GM18907 (cell line): Measurements from ENCODE around the gene THOC6.
A peak's percentile ranks its signal among the peaks of the same experiment; 100 is the strongest.

Source experiments
- ATAC-seq: cut with Tn5 transposase; IDR thresholded peaks from one replicate; pipeline ENCODE4 v1.9.1; 2021; ENCODE audit warnings: mild to moderate bottlenecking, moderate library complexity; ENCODE audit not compliant: unreplicated experiment

The THOC6 gene

GRCh38 chr16:3023669-3024478, at the start of gene THOC6, which contains the start of gene HCFC1R1:
Gene THOC6 (plus strand): TSS chr16:3024035. CDS start chr16:3024327, 292 bp downstream.
Gene HCFC1R1 (minus strand): TSS chr16:3023942. CDS start chr16:3023941, 1 bp downstream.
- ATAC-seq, result peak; percentile 78

GRCh38 chr16:2974319-2975056, 49.3 kb upstream of the THOC6 start:
- no peak for ATAC-seq

GRCh38 chr16:2975161-2975795, 48.6 kb upstream of the THOC6 start:
- ATAC-seq, result no peak

- ATAC-seq, result no peak
These were observed 47.6 kb upstream of the THOC6 start for GRCh38 chr16:2976201-2976600.

- no peak for ATAC-seq
These were observed 47.2 kb upstream of the THOC6 start for GRCh38 chr16:2976673-2977072.

- no peak for ATAC-seq
These were observed 46.4 kb upstream of the THOC6 start for GRCh38 chr16:2977440-2977839.

- peak; percentile 8 for ATAC-seq
These were observed 44.1 kb upstream of the THOC6 start for GRCh38 chr16:2979669-2980226.

GRCh38 chr16:2980227-2981176, 43.3 kb upstream of the THOC6 start, which contains the start of gene PKMYT1:
Gene PKMYT1 (minus strand): TSS chr16:2980446. CDS start chr16:2979657, 789 bp downstream.
- ATAC-seq, result peak; percentile 70

GRCh38 chr16:2981177-2981898, 42.5 kb upstream of the THOC6 start:
- no peak for ATAC-seq

- no peak for ATAC-seq
These were observed 42.0 kb upstream of the THOC6 start for GRCh38 chr16:2981899-2982250.

GRCh38 chr16:2982402-2982801, 41.4 kb upstream of the THOC6 start:
- ATAC-seq, result no peak

- ATAC-seq, result no peak
These were observed 40.1 kb upstream of the THOC6 start for GRCh38 chr16:2983706-2984136.

GRCh38 chr16:2985462-2985861, 38.4 kb upstream of the THOC6 start:
- no peak for ATAC-seq

GRCh38 chr16:2985893-2986355, 37.9 kb upstream of the THOC6 start:
- ATAC-seq, result no peak

- no peak for ATAC-seq
These were observed 37.1 kb upstream of the THOC6 start for GRCh38 chr16:2986623-2987188.

- ATAC-seq, result no peak
These were observed 36.5 kb upstream of the THOC6 start for GRCh38 chr16:2987286-2987685.

- no peak for ATAC-seq
These were observed 36.0 kb upstream of the THOC6 start for GRCh38 chr16:2987833-2988232.

- ATAC-seq, result no peak
These were observed 35.2 kb upstream of the THOC6 start for GRCh38 chr16:2988590-2989099.

GRCh38 chr16:2990891-2991290, 32.9 kb upstream of the THOC6 start:
- no peak for ATAC-seq
